HFF-Myc (cell line): ENCODE measurements around the gene CORO1A.
A peak's percentile ranks its signal among the peaks of the same experiment; 100 is the strongest.

Source experiments
- DNase-seq: peaks from one replicate; pipeline ENCODE4 v3.0.0-alpha.2; 2011; ENCODE audit warnings: low read depth; ENCODE audit errors: extremely low read depth
- H3K4me3 ChIP-seq: replicated peaks from 2 replicates; pipeline ENCODE4 v1.5.1; 2011; ENCODE audit warnings: low read depth, mild to moderate bottlenecking, control low read depth, low read length
- TF ChIP-seq, protein P1 (sequence below): IDR thresholded peaks from 2 replicates; pipeline ENCODE4 v1.5.1; 2012; ENCODE audit warnings: mild to moderate bottlenecking, low read depth, low read length, control low read depth; ENCODE audit errors: missing control alignments

Gene CORO1A

DNA sequence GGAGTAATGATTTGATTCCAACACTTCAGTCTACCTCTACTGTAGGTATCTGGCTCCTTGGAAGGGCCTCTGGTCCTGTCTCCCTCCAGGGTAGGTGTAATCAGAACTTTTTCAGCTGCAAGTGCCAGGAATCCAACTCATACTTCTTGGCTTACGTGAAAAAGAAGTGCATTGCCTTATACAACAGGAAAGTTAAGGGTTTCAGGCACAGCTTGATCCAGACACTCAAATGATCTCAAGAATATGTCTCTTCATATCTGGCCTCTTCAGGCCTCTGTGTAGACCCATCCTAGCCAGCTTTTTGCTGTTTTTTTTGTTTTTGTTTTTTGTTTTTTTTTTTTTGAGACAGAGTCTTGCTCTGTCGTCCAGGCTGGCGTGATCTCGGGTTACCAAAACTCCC, 4.2 kb upstream of the CORO1A start:
- DNase-seq = no peak
- H3K4me3 ChIP-seq = no peak overlapping the region
- TF ChIP-seq, protein P1, sequence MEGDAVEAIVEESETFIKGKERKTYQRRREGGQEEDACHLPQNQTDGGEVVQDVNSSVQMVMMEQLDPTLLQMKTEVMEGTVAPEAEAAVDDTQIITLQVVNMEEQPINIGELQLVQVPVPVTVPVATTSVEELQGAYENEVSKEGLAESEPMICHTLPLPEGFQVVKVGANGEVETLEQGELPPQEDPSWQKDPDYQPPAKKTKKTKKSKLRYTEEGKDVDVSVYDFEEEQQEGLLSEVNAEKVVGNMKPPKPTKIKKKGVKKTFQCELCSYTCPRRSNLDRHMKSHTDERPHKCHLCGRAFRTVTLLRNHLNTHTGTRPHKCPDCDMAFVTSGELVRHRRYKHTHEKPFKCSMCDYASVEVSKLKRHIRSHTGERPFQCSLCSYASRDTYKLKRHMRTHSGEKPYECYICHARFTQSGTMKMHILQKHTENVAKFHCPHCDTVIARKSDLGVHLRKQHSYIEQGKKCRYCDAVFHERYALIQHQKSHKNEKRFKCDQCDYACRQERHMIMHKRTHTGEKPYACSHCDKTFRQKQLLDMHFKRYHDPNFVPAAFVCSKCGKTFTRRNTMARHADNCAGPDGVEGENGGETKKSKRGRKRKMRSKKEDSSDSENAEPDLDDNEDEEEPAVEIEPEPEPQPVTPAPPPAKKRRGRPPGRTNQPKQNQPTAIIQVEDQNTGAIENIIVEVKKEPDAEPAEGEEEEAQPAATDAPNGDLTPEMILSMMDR = no peak

DNA sequence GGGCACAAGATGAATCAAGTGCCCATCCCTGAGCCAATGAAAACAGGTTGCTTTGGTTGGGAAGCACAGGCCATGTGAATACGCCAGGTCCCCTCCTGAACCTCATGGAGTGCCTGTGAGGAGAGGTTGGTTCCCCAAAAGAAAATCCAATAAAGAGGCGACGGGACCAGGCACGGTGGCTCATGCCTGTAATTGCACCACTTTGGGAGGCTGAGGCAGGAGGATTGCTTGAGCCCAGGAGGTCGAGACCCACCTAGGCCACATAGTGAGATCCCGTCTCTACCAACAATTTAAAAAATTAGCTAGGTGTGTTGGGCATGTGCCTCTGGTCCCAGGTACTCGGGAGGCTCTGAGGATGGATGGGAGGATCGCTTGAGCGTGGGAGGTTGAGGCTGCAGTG, 3.5 kb upstream of the CORO1A start:
- no peak for DNase-seq
- no peak overlapping the region for H3K4me3 ChIP-seq
- TF ChIP-seq, protein P1 = no peak

DNA sequence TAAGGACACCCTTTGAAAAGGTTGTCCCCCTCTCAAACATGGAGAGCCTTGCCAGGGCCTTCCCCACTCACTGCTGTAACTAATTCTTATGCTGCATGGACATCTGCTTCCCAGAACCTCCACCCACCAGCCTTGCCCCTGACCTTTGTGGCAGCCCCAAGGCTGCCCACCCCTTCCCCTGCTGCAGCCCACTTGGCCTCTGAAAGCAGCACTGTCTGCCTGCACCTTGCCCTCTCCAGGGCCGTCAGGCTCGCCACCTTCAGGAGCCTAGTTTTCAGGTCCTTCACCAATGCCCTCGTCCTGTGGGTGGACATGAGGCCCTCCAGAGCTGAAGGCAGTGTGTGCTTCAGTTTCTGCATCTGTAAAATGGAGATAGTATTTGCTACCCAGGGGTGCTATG, 2.7 kb upstream of the CORO1A start:
- TF ChIP-seq, protein P1 = no peak
- DNase-seq = no peak
- no peak overlapping the region for H3K4me3 ChIP-seq

DNA sequence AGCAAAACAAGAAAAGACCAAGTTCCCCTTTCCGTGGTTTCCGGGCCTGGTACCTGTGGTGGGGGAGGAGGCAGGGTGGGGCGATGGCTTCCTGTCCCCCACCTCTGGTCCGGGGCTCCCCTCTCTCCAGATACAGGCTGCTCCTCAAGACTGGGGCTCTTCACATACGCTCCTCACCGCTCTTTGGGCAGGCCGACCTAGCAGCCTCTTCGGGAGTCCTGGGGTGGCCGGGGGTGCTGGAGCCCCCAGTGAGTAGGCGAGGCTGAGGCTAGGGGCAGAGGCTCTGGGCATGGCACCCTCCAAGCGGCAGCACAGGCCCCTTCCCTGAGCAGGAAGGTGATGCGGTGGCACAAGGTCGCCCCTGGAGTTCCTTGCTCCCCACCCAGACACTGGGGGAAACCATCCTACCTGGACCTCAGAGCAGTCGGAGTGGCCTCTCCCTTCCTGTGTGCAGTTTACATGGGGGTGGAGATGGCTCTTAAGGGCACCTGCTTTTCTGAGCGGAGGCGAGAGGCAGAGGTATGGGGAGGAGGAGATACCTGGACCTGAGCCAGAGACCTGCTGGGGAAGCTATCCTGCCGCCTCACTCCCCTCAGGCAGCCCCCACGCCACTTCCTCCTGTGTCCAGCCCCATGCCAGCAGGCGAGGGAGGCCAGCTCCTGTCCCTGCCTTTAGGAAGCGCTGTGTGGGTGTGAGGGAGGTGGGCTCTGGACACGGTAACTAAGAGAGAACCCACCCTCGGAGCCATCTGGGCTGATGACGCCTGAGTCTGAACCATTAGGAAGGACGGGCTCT, 891 bp downstream of the CORO1A start:
- TF ChIP-seq, protein P1 = no peak
- no peak for DNase-seq
- peak overlapping the region; percentile 41 for H3K4me3 ChIP-seq

DNA sequence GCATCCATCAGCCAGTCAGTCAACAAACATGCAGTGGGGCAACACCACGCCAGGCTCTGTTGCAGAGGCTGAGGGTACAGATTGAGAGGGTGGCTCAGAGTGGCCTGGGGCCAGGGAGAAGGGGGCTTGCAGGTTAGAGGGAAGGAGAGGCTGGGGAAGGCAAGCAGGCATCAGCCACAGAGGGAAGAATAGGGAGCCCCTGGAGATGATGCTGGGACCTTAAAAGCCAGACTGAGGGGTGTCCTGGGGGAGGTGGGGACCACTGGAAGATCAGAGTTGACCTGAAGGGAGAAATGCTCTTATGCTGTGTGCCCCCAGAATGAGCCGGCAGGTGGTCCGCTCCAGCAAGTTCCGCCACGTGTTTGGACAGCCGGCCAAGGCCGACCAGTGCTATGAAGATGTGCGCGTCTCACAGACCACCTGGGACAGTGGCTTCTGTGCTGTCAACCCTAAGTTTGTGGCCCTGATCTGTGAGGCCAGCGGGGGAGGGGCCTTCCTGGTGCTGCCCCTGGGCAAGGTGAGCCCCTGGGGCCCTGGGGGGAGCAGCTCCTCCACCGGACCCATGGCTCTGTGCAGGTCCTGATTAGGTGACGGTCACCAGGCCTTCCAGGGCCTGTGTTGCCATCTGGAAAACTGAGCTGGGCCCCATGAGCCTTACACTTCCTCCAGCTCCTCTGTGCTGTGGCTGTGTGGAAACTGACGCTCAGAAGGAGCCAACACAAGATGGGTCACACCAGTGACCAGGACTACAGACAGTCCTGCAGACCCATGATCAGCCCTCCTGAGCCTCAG, 1.7 kb downstream of the CORO1A start:
- no peak for DNase-seq
- H3K4me3 ChIP-seq = no peak overlapping the region
- TF ChIP-seq, protein P1 = no peak

DNA sequence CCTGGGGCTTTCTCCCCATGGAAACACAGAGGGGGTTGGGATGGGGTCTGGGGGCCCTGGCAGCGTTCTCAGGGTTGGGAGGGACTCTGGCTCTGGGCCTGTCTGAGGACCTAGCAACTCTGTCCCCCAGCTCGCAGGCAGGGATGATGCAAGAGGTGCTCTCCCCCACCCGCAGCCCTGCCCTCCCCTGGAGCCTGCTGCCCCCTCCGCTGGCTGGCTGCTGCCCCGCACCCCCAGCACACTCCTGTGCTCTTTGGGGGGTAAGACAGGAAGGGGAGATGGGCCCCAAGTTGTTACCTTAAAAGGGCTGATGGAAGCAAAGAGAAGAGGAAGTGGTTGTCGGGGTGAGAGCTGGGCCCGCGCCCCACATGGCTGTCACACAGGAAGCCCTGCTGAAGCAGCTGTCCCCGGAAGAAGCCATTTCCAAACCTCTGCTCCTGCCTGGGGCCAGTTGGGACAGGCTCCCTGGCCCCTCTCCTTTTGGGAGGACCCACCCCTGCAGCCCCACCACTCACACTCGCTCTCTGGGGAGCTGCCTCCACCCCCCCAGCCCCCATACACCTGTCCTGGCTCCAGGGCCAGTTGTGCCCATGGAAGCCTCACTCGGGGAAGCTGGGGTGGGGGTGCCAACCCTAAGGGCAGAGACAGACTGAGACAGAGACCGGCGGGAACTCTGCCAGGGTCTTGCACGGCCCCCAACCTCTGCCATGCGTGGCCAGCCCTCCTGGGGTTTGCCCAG, 2.5 kb downstream of the CORO1A start:
- no peak overlapping the region for H3K4me3 ChIP-seq

More for the DNA sequence above, 2.5 kb downstream of the CORO1A start:
- DNase-seq = no peak
- TF ChIP-seq, protein P1 = no peak
